PC-9 (cell line): Measurements from ENCODE around the gene ITFG1. TPM values are rescaled to one million over a fixed set of nuclear protein-coding genes. Genes with fewer than 3 reads are reported as not detected.
"Not testable (repeated sequence)": the region's sequence is repeated elsewhere in the genome, so short reads cannot be mapped to it uniquely, and the experiment has no call there.

Experiments
- BruUV-seq: library from RNA; stranded (reverse); fragments of 400-500 nt; replicated peaks from 2 replicates; lab custom pipeline; 2021; lab: Mats Ljungman, UMichigan
- CTCF ChIA-PET: fragments of 300-600 bp; sonication (Branson Sonifier 250); formaldehyde crosslinking; loops from one replicate; lab custom pipeline; 2022; ENCODE audit warnings: antibody characterized with exemption; lab: Charles Lee
- POLR2A ChIA-PET: fragments of 300-600 bp; sonication (Branson Sonifier 250); formaldehyde crosslinking; loops from one replicate; lab custom pipeline; 2022; ENCODE audit warnings: antibody characterized with exemption; ENCODE audit not compliant: unreplicated experiment; lab: Charles Lee
- DNase-seq, 2 experiments: peaks; one replicate each; pipeline versions ENCODE4 v3.0.0 to v3.0.0-alpha.2; 2015 to 2022; ENCODE audit warnings: mixed read lengths in 1 of 2
- H2AFZ ChIP-seq: fragments of 200-600 bp; sonication (generic); 2 replicates; pipeline ENCODE4 v1.8.1; 2017; ENCODE audit warnings: antibody characterized with exemption
- H3F3A ChIP-seq: fragments of 200-600 bp; sonication (generic); 2 replicates; pipeline ENCODE4 v1.8.1; 2017; ENCODE audit warnings: antibody characterized with exemption, mild to moderate bottlenecking, low read depth; ENCODE audit not compliant: insufficient read depth
- H3K27ac ChIP-seq: fragments of 200-600 bp; sonication (generic); 2 replicates; pipeline ENCODE4 v1.6.1; 2016; ENCODE audit warnings: mixed run types
- H3K27me3 ChIP-seq: fragments of 200-600 bp; sonication (generic); 2 replicates; pipeline ENCODE4 v1.6.1; 2016; ENCODE audit warnings: low read depth, mixed run types; ENCODE audit not compliant: insufficient read depth
- H3K36me3 ChIP-seq: fragments of 200-600 bp; sonication (generic); 2 replicates; pipeline ENCODE4 v1.6.1; 2016; ENCODE audit warnings: low read depth, mixed run types
- H3K4me1 ChIP-seq: fragments of 200-600 bp; sonication (generic); replicated peaks from 2 replicates; pipeline ENCODE4 v1.6.1; 2016; ENCODE audit warnings: mixed run types; ENCODE audit not compliant: insufficient read depth
- H3K4me2 ChIP-seq: fragments of 200-600 bp; sonication (generic); 2 replicates; pipeline ENCODE4 v1.6.1; 2017; ENCODE audit warnings: mixed run types
- H3K4me3 ChIP-seq: fragments of 200-600 bp; sonication (generic); 2 replicates; pipeline ENCODE4 v1.6.1; 2016; ENCODE audit warnings: mixed run types
- H3K79me2 ChIP-seq: fragments of 200-600 bp; sonication (generic); 2 replicates; pipeline ENCODE4 v1.6.1; 2017; ENCODE audit warnings: low read depth, mixed run types
- H3K9me2 ChIP-seq: fragments of 200-600 bp; sonication (generic); 2 replicates; pipeline ENCODE4 v1.8.1; 2017; ENCODE audit warnings: mild to moderate bottlenecking; ENCODE audit not compliant: insufficient read depth
- H3K9me3 ChIP-seq: fragments of 200-600 bp; sonication (generic); 2 replicates; pipeline ENCODE4 v1.8.1; 2016; ENCODE audit warnings: low read depth; ENCODE audit not compliant: insufficient read depth
- H4K20me1 ChIP-seq: fragments of 200-600 bp; sonication (generic); 2 replicates; pipeline ENCODE4 v1.8.1; 2017; ENCODE audit not compliant: insufficient read depth
- EZH2 ChIP-seq: fragments of 200-600 bp; sonication (generic); IDR thresholded peaks from 2 replicates; pipeline ENCODE4 v1.8.0; 2017; ENCODE audit warnings: antibody characterized with exemption, low read depth
- intact Hi-C: fragments of 100-400 bp; cut with micrococcal nuclease; formaldehyde crosslinking; loops from one replicate; pipeline ENCODE4 v1.10.0; 2022; ENCODE audit not compliant: unreplicated experiment
- total RNA-seq: library from RNA; stranded (reverse); gene quantifications from 2 replicates; pipeline ENCODE4 v1.2.3, GENCODE V29; 2021
- TF ChIP-seq, protein P1 (sequence below): fragments of 200-600 bp; sonication (generic); conservative IDR thresholded peaks from 2 replicates; pipeline ENCODE4 v1.6.1; 2017; ENCODE audit warnings: mixed run types, antibody characterized with exemption, mild to moderate bottlenecking, moderate library complexity

ITFG1 gene
- total RNA-seq, 1 experiment from 2014 or later = 33.0 TPM

DNA sequence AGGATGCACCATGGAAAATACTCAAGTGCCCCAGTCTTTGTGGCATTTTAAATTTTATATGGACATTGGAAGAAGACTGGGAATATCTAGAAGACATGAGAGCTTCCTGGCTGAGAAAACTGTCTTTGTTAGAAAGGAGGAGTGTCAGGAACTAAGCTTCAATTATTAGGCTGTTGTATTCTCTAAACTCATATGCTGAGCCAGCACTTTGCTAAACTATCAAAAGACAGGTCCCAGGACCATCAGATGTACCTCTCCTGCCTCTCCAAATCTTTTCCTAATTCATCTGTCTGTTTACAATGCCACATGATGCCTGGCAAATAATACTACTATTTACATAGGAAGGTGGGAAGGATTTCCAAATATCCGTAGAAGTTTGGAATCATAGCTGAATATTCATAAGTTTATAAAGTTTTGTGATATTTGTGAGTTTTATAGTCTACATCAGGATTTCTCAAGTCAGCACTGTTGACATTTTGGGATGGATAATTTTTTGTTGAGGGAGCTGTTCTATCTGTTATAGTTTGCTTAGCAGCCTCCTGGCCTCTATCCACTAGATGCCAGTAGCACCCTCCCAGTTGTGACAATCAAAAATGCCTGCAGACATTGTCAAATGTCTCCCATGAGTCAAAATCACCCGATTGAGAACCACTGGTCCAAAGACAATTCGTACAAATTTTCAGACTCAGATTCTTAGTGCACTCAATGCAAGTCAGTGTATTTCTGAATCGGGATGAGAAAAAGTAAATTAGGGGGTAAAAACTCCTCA lies 255.9 kb downstream of the ITFG1 start:
- intact Hi-C loops = no loop called here
- CTCF ChIA-PET = no interaction called here

DNA sequence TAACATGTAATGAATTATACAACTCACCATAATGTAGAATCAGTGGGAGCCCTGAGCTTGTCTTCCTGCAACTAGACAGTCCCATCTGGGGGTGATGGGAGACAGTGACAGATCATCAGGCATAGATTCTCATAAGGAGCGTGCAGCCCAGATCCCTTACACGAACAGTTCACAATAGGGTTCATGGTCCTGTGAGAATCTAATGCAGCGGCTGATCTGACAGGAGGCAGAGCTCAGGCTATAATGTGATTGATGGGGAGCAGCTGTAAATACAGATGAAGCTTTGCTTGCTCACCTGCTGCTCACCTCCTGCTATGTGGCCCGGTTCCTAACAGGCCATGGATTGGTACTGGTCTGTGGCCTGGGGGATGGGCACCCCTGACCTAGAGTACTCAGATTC lies 257.4 kb downstream of the ITFG1 start:
- H2AFZ ChIP-seq, H3K9me3 ChIP-seq, BruUV-seq, H3K9me2 ChIP-seq, H3K36me3 ChIP-seq, H3K4me3 ChIP-seq, H4K20me1 ChIP-seq, H3K4me1 ChIP-seq, CTCF ChIA-PET, intact Hi-C loops, H3K27me3 ChIP-seq, DNase-seq, H3F3A ChIP-seq, H3K27ac ChIP-seq, H3K79me2 ChIP-seq, H3K4me2 ChIP-seq, POLR2A ChIA-PET: not testable (repeated sequence)

More for the DNA sequence above, 255.9 kb downstream of the ITFG1 start:
- Histone ChIP-seq H3K9me3 (no peaks in the 10 kb centered on the region), H2AFZ (no peak overlapping the region), H3K4me3 (no peak overlapping the region), H3K9me2 (no peaks in the 10 kb centered on the region), H3K4me2 (no peak overlapping the region), H3F3A (no peaks in the 10 kb centered on the region), H3K4me1 (no peaks in the 10 kb centered on the region), H3K36me3 (no peaks in the 10 kb centered on the region), H4K20me1 (no peaks in the 10 kb centered on the region), H3K27me3 (no peaks in the 10 kb centered on the region), H3K79me2 (no peaks in the 10 kb centered on the region), H3K27ac (no peak overlapping the region)
- POLR2A ChIA-PET = no interaction called here
- TF ChIP-seq, protein P1, sequence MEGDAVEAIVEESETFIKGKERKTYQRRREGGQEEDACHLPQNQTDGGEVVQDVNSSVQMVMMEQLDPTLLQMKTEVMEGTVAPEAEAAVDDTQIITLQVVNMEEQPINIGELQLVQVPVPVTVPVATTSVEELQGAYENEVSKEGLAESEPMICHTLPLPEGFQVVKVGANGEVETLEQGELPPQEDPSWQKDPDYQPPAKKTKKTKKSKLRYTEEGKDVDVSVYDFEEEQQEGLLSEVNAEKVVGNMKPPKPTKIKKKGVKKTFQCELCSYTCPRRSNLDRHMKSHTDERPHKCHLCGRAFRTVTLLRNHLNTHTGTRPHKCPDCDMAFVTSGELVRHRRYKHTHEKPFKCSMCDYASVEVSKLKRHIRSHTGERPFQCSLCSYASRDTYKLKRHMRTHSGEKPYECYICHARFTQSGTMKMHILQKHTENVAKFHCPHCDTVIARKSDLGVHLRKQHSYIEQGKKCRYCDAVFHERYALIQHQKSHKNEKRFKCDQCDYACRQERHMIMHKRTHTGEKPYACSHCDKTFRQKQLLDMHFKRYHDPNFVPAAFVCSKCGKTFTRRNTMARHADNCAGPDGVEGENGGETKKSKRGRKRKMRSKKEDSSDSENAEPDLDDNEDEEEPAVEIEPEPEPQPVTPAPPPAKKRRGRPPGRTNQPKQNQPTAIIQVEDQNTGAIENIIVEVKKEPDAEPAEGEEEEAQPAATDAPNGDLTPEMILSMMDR = no peak
- no peak for TF ChIP-seq EZH2
- no TSS peak for BruUV-seq
- DNase-seq = no peak

DNA sequence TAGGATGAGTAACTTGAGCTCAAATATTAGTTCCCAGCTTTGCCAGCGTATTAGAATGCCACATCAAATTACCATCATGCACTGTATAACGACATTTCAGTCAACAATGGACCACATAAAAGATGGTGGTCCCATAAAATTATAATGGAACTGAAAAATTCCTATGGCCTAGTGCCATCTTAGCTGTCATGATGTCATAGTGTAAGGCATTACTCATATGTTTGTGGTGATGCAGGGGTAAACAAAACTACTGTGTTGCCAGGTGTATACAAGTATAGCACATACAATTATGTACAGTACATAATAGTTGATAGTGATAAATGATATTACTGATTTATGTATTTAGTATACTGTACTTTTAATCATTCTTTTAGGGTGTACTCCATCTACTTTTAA lies 262.7 kb downstream of the ITFG1 start:
- Histone ChIP-seq H3K9me2 (no peaks in the 10 kb centered on the region), H3K4me1 (no peaks in the 10 kb centered on the region), H4K20me1 (no peaks in the 10 kb centered on the region), H3K27me3 (no peaks in the 10 kb centered on the region), H3K27ac (no peak overlapping the region), H3K36me3 (no peaks in the 10 kb centered on the region), H3K9me3 (no peaks in the 10 kb centered on the region), H2AFZ (no peak overlapping the region), H3K4me2 (no peak overlapping the region), H3F3A (no peaks in the 10 kb centered on the region), H3K4me3 (no peak overlapping the region), H3K79me2 (no peaks in the 10 kb centered on the region)
- no TSS peak for BruUV-seq
- TF ChIP-seq, protein P1 = no peak
- no peak for TF ChIP-seq EZH2
- no peak for DNase-seq
- POLR2A ChIA-PET = no interaction called here
- intact Hi-C loops = no loop called here
- CTCF ChIA-PET = no interaction called here
